ENCODE results near the gene PMM1. TPM values are rescaled to one million over a fixed set of nuclear protein-coding genes. Genes with fewer than 3 reads are reported as not detected.

The PMM1 gene
- total and polyA plus RNA-seq, 2 experiments from 2014 or later: 34.0 to 53.7 TPM

- no peaks in the 10 kb centered on the region for H3K9me3 ChIP-seq (ENCODE audit: low read depth)
- no peaks in the 10 kb centered on the region for H3K27me3 ChIP-seq
- no peak overlapping the region for H3K4me3 ChIP-seq
- peaks cover 9% of the 10 kb centered on the region for H3K4me1 ChIP-seq (ENCODE audit: low read depth)
- H3K36me3 ChIP-seq: no peaks in the 10 kb centered on the region
- DNase-seq (ENCODE audit: low read depth in 1 of 2, low spot score in 1 of 2): no peak
- H3K27ac ChIP-seq: no peak overlapping the region
- no peak for TF ChIP-seq CTCF (IDR thresholded peaks at IDR 0.05; ENCODE audit: low read depth, low read length)
These were observed 22.2 kb downstream of the PMM1 start for GRCh38 chr22:41567512-41567768.

GRCh38 chr22:41565403-41566054 is 24.1 kb downstream of the PMM1 start:
- no peak overlapping the region for H3K4me3 ChIP-seq
- no peak for TF ChIP-seq CTCF (IDR thresholded peaks at IDR 0.05; ENCODE audit: low read depth, low read length)
- peaks cover 22% of the 10 kb centered on the region for H3K4me1 ChIP-seq (ENCODE audit: low read depth)
- peak in 1 of 2 donors; percentile 82 for DNase-seq (ENCODE audit: low read depth in 1 of 2, low spot score in 1 of 2)
- H3K36me3 ChIP-seq: no peaks in the 10 kb centered on the region
- no peaks in the 10 kb centered on the region for H3K27me3 ChIP-seq
- H3K27ac ChIP-seq: no peak overlapping the region
- no peaks in the 10 kb centered on the region for H3K9me3 ChIP-seq (ENCODE audit: low read depth)

- no peak for TF ChIP-seq CTCF (IDR thresholded peaks at IDR 0.05; ENCODE audit: low read depth, low read length)
- H3K4me1 ChIP-seq (ENCODE audit: low read depth): peaks cover 32% of the 10 kb centered on the region
These were observed 25.1 kb downstream of the PMM1 start for GRCh38 chr22:41564563-41564962.

DNA sequence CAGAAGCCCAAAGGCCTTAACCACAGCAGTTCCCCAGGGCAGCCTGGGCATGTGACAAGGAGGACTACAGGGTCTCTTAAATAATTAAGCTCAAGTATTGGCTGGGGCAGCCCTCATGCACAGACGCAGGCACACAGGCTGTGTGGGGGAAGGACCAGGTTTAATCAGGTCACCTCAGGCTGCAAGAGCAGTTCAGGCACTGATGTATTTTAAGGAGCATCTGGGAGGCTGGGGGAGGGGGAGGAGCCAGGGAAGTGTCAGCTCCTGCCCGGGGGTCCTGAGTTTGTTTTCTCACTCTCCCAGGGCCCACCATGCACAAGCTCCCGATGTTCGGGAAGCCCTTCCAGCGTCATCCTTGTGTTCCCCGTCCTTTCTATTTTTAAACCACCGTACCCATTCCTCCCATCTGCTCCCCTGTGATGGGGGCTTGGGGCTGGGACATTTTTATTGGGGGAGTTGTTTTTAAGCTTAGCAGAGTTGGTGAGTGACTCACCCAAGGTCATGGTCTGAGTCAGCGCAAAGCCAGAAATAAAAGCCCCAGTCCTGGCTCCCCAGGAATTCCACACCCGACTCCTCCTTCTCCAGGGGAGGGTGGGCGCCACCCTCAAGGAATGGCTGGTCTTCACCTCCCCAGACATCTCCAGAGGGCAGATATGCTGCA is 26.5 kb downstream of the PMM1 start:
- H3K4me1 ChIP-seq (ENCODE audit: low read depth): peaks cover 33% of the 10 kb centered on the region
- TF ChIP-seq CTCF (IDR thresholded peaks at IDR 0.05; ENCODE audit: low read depth, low read length): no peak
- no peaks in the 10 kb centered on the region for H3K27me3 ChIP-seq
- DNase-seq (ENCODE audit: low read depth in 1 of 2, low spot score in 1 of 2): peak in 1 of 2 donors; percentile 72
- no peak overlapping the region for H3K4me3 ChIP-seq
- H3K27ac ChIP-seq: no peak overlapping the region
- H3K36me3 ChIP-seq: no peaks in the 10 kb centered on the region
- H3K9me3 ChIP-seq (ENCODE audit: low read depth): no peaks in the 10 kb centered on the region

More at GRCh38 chr22:41564563-41564962, 25.1 kb downstream of the PMM1 start:
- Histone ChIP-seq H3K27ac (no peak overlapping the region), H3K27me3 (no peaks in the 10 kb centered on the region), H3K4me3 (no peak overlapping the region), H3K36me3 (no peaks in the 10 kb centered on the region), H3K9me3 (ENCODE audit: low read depth) (no peaks in the 10 kb centered on the region)
- no peak for DNase-seq (ENCODE audit: low read depth in 1 of 2, low spot score in 1 of 2)

- no peak for DNase-seq (ENCODE audit: low read depth in 1 of 2, low spot score in 1 of 2)
- no peak for TF ChIP-seq CTCF (IDR thresholded peaks at IDR 0.05; ENCODE audit: low read depth, low read length)
- no peak overlapping the region for H3K27ac ChIP-seq
These were observed 27.2 kb downstream of the PMM1 start for GRCh38 chr22:41562461-41562860.

More at GRCh38 chr22:41562461-41562860, 27.2 kb downstream of the PMM1 start:
- Histone ChIP-seq H3K9me3 (ENCODE audit: low read depth) (no peaks in the 10 kb centered on the region), H3K4me1 (ENCODE audit: low read depth) (peaks cover 38% of the 10 kb centered on the region), H3K4me3 (no peak overlapping the region), H3K27me3 (no peaks in the 10 kb centered on the region), H3K36me3 (no peaks in the 10 kb centered on the region)

Data from cardiac muscle cell (in vitro differentiated cells and primary cell).